BE2C (cell line): ENCODE measurements around the gene HMX2.

Source experiments
- DNase-seq: peaks from one replicate; pipeline ENCODE4 v3.0.0-alpha.2; 2020
- H3K27me3 ChIP-seq: fragments of 250-450 bp; sonication (Bioruptor Pico); 2 replicates; pipeline ENCODE4 v1.5.1; 2020; ENCODE audit warnings: mild to moderate bottlenecking
- H3K36me3 ChIP-seq: fragments of 250-450 bp; sonication (Bioruptor Pico); 2 replicates; pipeline ENCODE4 v1.5.1; 2020; ENCODE audit warnings: mild to moderate bottlenecking
- H3K4me1 ChIP-seq: fragments of 250-450 bp; sonication (Bioruptor Pico); 2 replicates; pipeline ENCODE4 v1.5.1; 2020
- H3K4me3 ChIP-seq: 2 replicates; pipeline ENCODE4 v1.5.1; 2011; ENCODE audit warnings: low read depth, low read length
- H3K9me3 ChIP-seq: fragments of 250-450 bp; sonication (Bioruptor Pico); 2 replicates; pipeline ENCODE4 v1.5.1; 2020
- CTCF ChIP-seq: IDR thresholded peaks from 2 replicates; pipeline ENCODE4 v1.5.1; 2012; ENCODE audit warnings: mild to moderate bottlenecking, low read depth, low read length

The HMX2 gene

GRCh38 chr10:123109466-123109865 lies 38.5 kb upstream of the HMX2 start:
- no peak for DNase-seq
- Histone ChIP-seq H3K4me1 (no peaks in the 10 kb centered on the region), H3K36me3 (no peaks in the 10 kb centered on the region), H3K4me3 (no peak overlapping the region), H3K27me3 (peaks cover 15% of the 10 kb centered on the region), H3K9me3 (no peaks in the 10 kb centered on the region)
- no peak for TF ChIP-seq CTCF

- TF ChIP-seq CTCF, result no peak
- no peaks in the 10 kb centered on the region for H3K4me1 ChIP-seq
- H3K27me3 ChIP-seq, result peaks cover 14% of the 10 kb centered on the region
- no peaks in the 10 kb centered on the region for H3K36me3 ChIP-seq
- DNase-seq, result no peak
- H3K9me3 ChIP-seq, result no peaks in the 10 kb centered on the region
- H3K4me3 ChIP-seq, result no peak overlapping the region
Measured at GRCh38 chr10:123117644-123118417, 30.1 kb upstream of the HMX2 start.

GRCh38 chr10:123119081-123119480 lies 28.9 kb upstream of the HMX2 start:
- Histone ChIP-seq H3K27me3 (peaks cover 13% of the 10 kb centered on the region; the same call in 1 of the 2 replicates), H3K4me1 (no peaks in the 10 kb centered on the region), H3K4me3 (no peak overlapping the region), H3K9me3 (no peaks in the 10 kb centered on the region), H3K36me3 (no peaks in the 10 kb centered on the region)
- DNase-seq, result no peak
- no peak for TF ChIP-seq CTCF

- Histone ChIP-seq H3K9me3 (no peaks in the 10 kb centered on the region), H3K36me3 (no peaks in the 10 kb centered on the region), H3K4me1 (no peaks in the 10 kb centered on the region), H3K27me3 (peaks cover 56% of the 10 kb centered on the region), H3K4me3 (no peak overlapping the region)
- no peak for TF ChIP-seq CTCF
- no peak for DNase-seq
Measured at GRCh38 chr10:123126246-123126645, 21.7 kb upstream of the HMX2 start.

GRCh38 chr10:123129618-123130271 lies 18.2 kb upstream of the HMX2 start:
- Histone ChIP-seq H3K4me1 (no peaks in the 10 kb centered on the region), H3K9me3 (no peaks in the 10 kb centered on the region), H3K36me3 (no peaks in the 10 kb centered on the region), H3K27me3 (peaks cover 90% of the 10 kb centered on the region), H3K4me3 (no peak overlapping the region)
- no peak for DNase-seq
- TF ChIP-seq CTCF, result no peak
